HG02571 (cell line): ENCODE data around the gene MLF2.
A peak's percentile ranks its signal among the peaks of the same experiment; 100 is the strongest.

ENCODE experiments used
- ATAC-seq: cut with Tn5 transposase; IDR thresholded peaks from one replicate; pipeline ENCODE4 v1.9.1; 2021; ENCODE audit warnings: mild to moderate bottlenecking, moderate library complexity; ENCODE audit not compliant: unreplicated experiment

The MLF2 gene

GRCh38 chr12:6778574-6779550 lies 25.9 kb upstream of the MLF2 start:
- ATAC-seq, result peak; percentile 74

GRCh38 chr12:6778217-6778573 lies 25.3 kb upstream of the MLF2 start:
- no peak for ATAC-seq

DNA sequence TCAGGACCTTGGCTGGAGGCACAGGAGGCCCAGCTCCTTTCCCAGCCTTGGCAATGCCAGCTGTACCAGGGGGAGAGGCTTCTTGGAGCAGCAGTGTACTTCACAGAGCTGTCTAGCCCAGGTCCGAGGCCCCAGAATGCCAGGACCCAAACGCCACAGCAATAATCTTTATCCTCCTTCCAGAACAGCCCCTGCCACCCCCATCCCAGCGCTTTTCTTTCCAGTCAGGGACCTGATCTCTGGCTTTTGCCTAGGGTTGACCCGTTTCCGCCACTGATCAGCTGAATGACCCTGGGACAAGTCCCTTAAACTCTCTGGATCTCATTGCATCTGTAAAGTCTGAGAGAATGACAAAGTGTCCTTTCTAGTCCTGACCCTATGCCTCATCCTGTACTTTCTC lies 24.4 kb upstream of the MLF2 start:
- no peak for ATAC-seq

- no peak for ATAC-seq
Measured at GRCh38 chr12:6775185-6776174, 22.5 kb upstream of the MLF2 start.

DNA sequence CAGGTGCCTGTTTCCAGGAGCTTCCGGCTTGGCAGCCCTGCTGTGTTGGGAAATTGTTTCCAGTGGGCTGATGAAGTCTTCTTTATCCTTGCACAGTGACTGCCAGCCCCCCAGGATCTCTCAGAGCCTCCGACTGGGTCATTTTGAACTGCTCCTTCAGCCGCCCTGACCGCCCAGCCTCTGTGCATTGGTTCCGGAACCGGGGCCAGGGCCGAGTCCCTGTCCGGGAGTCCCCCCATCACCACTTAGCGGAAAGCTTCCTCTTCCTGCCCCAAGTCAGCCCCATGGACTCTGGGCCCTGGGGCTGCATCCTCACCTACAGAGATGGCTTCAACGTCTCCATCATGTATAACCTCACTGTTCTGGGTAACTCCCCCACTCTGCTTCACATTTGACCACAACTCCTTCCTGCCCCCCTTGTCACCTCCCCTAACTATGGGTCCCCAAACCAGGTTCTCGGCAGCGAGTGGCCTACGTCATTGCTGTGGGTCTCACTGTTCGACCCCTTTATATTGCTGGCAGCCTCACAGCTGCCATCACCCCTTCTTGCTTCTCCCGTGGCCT lies 21.6 kb upstream of the MLF2 start:
- ATAC-seq, result no peak

GRCh38 chr12:6773590-6774351 lies 20.8 kb upstream of the MLF2 start:
- no peak for ATAC-seq

DNA sequence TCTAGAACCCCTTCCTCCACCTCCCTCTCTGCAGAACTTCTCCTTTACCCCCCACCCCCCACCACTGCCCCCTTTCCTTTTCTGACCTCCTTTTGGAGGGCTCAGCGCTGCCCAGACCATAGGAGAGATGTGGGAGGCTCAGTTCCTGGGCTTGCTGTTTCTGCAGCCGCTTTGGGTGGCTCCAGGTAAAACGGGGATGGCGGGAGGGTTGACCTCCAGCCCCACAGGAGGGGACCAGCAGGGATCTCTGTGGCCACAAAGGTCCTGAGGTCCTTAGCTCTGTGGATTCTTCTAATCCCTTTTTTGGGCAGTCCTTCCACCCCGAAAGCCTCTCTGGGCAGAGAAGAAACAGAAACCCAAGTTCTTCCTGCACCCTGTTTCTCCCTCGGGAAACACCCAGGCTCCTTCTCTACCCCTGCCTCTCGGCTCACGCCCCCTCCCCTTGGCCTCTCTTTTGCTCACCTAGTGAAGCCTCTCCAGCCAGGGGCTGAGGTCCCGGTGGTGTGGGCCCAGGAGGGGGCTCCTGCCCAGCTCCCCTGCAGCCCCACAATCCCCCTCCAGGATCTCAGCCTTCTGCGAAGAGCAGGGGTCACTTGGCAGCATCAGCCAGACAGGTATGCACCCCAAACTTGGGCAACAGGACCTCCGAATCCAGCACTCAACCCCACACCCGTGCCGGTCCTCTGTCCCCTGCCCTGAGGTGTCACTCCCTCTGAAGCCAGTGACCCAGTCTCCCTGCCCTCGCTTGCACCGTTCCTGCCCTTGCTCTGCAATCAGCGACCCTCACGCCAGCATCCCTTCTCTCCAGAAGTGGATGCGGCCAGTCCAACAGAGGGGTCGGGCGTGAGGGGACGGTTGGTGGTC lies 20.0 kb upstream of the MLF2 start:
- ATAC-seq, result no peak

GRCh38 chr12:6772331-6772695 lies 19.4 kb upstream of the MLF2 start, which contains the start of gene LAG3:
Gene LAG3, plus strand, starts transcription at chr12:6772520. Its CDS starts 333 bp downstream, at chr12:6772853.
- ATAC-seq, result no peak

GRCh38 chr12:6771509-6772330 lies 18.8 kb upstream of the MLF2 start:
- ATAC-seq, result no peak

- no peak for ATAC-seq
Measured at GRCh38 chr12:6771091-6771495, 18.2 kb upstream of the MLF2 start.

DNA sequence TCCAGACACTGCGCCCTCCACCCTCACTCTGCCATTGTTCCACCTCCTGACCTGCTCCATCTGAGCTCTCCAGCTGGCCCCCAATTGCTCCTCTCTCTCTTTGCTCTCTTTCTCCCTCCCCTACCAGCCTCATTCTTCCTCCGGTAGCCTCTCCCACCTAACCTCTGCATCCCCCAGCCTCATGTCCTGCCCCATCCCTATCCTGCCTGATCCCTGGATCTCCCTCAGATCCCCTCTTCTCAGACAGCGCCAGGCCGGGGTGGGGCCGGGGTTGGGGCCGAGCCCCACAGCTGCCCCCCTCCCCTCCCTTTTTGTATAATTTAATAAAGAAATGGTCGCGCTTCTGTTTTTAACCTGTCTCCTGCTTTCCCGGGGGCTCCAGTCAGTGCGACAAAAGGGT lies 17.7 kb upstream of the MLF2 start:
- ATAC-seq, result no peak

GRCh38 chr12:6770094-6770493 lies 17.2 kb upstream of the MLF2 start:
- no peak for ATAC-seq

GRCh38 chr12:6769666-6770065 lies 16.7 kb upstream of the MLF2 start:
- ATAC-seq, result no peak

GRCh38 chr12:6768990-6769389 lies 16.0 kb upstream of the MLF2 start:
- no peak for ATAC-seq

DNA sequence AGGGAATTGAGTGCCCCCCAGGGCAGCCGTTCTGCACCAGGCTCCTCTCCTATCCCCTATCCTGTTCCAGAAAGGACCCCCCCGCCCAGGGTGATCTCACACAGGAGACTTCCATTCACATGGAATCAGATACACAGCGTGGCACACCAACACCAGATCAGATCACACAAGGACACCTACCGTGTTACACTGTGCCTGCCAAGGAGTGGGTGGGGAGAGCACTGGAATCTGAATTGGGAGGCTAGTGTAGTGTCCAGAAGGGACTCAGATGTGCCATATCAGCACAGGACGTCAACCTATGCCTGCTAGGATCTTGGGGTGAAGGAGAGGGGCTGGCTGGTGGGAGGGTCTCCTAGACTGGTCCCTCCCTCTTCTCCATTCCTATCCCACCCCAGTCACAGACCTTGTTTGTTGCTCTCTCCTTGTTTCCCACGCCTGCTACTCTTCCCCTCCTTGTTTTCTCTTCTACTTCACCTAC lies 15.5 kb upstream of the MLF2 start:
- no peak for ATAC-seq

GRCh38 chr12:6767353-6768319 lies 14.7 kb upstream of the MLF2 start:
- ATAC-seq, result no peak

GRCh38 chr12:6766651-6767349 lies 13.9 kb upstream of the MLF2 start:
- peak; percentile 47 for ATAC-seq
